H4 (cell line): Measurements from ENCODE around the gene SALL3. TPM values are rescaled to one million over a fixed set of nuclear protein-coding genes. Genes with fewer than 3 reads are reported as not detected.

ENCODE experiments used
- DNase-seq: peaks from one replicate; pipeline ENCODE4 v3.0.0-alpha.2; 2015; ENCODE audit warnings: low spot score
- total RNA-seq: library from RNA; depleted of rRNA; stranded (reverse); fragments of >200 nt; shearing (Covaris generic); gene quantifications from 2 replicates; pipeline ENCODE4 v1.2.3, GENCODE V29; 2014

Gene SALL3
- total RNA-seq, 1 experiment from 2014 or later = 0.08 TPM

- no peak for DNase-seq
These were observed 1.3 kb downstream of the SALL3 start for GRCh38 chr18:78980777-78981380.

- no peak for DNase-seq
These were observed 1.8 kb downstream of the SALL3 start for GRCh38 chr18:78981394-78981831.

DNA sequence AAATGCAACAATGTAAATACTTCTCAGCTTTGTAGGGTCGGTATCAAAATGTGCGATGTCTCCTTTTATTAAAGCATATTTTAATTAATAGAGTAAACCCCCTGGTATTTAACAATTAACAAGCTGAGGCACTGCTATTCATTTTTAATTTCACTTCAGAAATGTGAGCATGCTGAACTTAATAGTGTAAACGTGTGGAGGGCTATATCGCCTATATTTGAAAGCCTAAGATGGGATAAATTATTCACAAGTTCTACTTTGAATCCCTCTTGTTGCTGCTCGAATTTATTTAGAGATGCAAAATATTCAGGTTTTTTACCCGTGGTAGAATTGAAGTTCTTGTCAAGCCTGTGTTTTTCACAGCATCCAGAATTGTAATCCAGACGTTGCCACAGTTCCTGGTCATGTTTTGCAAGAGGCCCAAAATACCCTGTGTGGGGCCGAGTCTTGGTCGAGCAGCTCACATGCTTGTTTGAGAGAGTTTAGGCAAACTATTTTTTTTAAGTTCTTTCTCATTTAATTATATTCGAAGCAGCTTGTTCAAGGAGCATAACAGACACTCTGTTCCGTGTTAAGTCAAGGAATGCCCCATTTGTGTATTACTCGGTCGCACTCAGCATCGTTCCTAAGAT, 2.5 kb downstream of the SALL3 start:
- DNase-seq = no peak

DNA sequence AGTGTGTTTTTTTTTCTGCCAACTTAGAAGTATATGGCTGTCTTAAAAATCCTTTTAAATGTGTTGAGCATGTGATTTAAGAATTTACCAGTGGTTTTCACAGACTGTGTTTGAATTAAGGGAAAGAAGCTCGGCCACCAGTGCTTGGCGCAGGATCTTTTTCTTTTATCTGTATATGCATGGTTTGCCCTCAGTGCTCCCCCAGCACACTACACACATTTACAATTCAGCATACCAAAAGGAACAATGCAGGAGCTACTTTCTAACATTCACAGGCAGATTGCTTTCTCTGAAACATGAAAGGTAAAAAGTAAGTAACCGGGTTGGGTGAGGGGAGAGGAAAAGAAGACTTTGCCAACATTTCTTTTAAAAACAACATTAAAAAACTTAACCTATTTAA, 3.9 kb downstream of the SALL3 start:
- DNase-seq = no peak

GRCh38 chr18:78984941-78985784, 5.5 kb downstream of the SALL3 start:
- DNase-seq = peak; percentile 26

DNA sequence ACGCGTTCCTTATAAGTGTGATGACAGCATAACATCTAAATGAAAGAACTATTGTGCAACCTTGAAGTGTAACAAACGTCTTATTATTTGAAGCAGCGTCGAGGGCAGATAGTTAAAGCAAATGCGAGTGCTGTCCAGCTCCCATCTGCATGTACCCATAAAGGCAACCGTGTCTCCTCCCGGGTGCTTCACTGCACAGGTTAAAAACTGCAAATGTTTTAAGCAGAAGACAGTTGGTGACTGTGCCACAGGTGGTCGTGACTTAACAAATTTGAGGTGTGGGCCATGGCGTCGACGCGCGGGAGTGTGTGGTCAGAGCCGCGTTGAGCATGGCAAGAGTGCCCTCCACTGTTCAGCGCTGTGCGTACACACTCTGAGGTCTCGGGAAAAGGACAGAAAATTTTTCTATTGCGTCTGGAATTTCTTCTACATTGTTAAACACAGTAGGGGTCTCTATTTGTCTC, 6.4 kb downstream of the SALL3 start:
- peak; percentile 54 for DNase-seq

DNA sequence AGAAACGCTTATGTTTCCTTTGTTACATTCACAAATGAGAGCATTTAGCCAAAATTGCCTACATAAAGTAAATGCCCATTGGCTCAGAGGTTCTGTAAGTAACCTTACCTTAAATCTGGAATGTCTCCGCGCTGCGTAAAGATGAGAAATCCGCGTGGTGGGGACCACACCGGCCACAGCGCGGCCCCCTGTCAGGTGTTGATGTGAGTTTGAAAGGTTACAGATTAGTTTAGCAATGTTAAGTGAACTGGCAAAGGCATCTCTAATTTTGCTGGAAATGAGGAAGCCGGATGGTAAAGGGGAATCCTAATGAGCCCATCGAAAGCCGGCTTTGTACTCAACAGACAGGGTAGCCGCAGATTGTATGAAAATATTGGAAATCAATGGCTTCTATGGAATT, 11.8 kb downstream of the SALL3 start:
- no peak for DNase-seq

GRCh38 chr18:78992041-78993011, 12.7 kb downstream of the SALL3 start:
- DNase-seq = no peak

DNA sequence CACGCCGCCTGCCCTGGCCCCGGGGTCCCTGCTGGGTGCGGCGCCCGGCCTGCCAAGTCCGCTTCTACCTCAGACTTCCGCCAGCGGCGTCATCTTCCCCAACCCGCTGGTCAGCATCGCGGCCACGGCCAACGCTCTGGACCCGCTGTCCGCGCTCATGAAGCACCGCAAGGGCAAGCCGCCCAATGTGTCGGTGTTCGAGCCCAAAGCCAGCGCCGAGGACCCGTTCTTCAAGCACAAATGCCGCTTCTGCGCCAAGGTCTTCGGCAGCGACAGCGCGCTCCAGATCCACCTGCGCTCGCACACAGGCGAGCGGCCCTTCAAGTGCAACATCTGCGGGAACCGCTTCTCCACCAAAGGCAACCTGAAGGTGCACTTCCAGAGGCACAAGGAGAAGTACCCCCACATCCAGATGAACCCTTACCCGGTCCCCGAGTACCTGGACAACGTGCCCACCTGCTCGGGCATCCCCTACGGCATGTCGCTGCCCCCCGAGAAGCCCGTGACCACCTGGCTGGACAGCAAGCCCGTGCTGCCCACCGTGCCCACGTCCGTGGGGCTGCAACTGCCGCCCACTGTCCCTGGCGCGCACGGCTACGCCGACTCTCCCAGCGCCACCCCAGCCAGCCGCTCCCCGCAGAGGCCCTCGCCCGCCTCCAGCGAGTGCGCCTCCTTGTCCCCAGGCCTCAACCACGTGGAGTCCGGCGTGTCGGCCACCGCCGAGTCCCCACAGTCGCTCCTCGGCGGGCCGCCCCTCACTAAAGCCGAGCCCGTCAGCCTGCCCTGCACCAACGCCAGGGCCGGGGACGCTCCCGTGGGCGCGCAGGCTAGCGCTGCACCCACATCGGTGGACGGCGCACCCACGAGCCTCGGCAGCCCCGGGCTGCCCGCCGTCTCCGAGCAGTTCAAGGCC, 13.7 kb downstream of the SALL3 start:
- DNase-seq = no peak

DNA sequence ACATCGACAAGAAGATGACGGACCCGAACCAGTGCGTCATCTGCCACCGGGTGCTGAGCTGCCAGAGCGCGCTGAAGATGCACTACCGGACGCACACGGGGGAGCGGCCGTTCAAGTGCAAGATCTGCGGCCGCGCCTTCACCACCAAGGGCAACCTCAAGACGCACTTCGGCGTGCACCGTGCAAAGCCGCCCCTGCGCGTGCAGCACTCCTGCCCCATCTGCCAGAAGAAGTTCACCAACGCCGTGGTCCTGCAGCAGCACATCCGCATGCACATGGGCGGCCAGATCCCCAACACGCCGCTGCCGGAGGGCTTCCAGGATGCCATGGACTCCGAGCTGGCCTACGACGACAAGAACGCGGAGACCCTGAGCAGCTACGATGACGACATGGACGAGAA, 14.4 kb downstream of the SALL3 start:
- no peak for DNase-seq

DNA sequence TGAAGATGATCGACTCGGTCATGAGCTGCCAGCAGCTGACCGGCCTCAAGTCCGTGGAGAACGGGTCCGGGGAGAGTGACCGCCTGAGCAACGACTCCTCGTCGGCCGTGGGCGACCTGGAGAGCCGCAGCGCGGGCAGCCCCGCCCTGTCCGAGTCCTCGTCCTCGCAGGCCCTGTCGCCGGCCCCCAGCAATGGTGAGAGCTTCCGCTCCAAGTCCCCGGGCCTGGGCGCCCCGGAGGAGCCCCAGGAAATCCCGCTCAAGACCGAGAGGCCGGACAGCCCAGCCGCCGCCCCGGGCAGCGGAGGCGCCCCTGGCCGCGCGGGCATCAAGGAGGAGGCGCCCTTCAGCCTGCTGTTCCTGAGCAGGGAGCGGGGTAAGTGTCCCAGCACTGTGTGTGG, 14.9 kb downstream of the SALL3 start:
- no peak for DNase-seq

DNA sequence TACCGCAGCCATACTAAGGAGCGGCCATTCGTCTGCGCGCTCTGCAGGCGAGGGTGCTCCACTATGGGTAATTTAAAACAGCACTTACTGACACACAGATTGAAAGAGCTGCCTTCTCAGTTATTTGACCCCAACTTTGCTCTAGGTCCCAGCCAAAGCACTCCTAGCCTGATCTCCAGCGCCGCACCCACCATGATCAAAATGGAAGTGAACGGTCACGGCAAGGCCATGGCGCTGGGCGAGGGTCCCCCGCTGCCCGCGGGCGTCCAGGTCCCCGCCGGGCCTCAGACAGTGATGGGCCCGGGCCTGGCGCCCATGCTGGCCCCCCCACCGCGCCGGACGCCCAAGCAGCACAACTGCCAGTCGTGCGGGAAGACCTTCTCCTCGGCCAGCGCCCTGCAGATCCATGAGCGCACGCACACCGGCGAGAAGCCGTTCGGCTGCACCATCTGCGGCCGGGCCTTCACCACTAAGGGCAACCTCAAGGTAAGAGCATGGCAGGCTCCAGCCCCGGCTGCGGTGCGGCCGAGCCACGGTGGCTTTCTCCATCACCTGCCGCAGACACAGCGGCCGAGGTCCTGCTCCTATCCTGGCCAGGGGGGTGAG, 15.5 kb downstream of the SALL3 start:
- no peak for DNase-seq

- DNase-seq = no peak
These were observed 16.2 kb downstream of the SALL3 start for GRCh38 chr18:78995740-78996395.

DNA sequence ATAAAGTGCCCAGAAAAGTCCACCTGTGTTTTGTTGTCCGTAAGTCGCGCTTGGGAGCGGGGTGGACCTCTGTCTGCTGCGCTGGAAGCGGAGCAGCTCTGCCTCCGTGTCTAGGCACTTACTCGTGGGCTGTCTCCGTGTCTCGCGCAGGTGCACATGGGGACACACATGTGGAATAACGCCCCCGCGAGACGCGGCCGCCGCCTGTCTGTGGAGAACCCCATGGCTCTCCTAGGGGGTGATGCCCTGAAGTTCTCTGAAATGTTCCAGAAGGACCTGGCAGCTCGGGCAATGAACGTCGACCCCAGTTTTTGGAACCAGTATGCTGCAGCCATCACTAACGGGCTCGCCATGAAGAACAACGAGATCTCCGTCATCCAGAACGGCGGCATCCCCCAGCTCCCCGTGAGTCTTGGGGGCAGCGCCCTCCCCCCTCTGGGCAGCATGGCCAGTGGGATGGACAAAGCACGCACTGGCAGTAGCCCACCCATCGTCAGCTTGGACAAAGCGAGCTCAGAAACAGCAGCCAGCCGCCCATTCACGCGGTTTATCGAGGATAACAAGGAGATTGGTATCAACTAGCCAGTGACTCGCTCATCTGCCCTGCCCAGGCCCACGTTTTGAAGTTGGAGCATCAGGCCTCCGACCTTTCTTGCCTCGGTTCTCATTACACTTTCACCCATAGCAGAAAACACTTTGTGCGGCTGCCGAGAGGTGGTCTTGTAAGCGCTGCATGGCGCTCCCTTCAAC, 17.3 kb downstream of the SALL3 start:
- DNase-seq = no peak

DNA sequence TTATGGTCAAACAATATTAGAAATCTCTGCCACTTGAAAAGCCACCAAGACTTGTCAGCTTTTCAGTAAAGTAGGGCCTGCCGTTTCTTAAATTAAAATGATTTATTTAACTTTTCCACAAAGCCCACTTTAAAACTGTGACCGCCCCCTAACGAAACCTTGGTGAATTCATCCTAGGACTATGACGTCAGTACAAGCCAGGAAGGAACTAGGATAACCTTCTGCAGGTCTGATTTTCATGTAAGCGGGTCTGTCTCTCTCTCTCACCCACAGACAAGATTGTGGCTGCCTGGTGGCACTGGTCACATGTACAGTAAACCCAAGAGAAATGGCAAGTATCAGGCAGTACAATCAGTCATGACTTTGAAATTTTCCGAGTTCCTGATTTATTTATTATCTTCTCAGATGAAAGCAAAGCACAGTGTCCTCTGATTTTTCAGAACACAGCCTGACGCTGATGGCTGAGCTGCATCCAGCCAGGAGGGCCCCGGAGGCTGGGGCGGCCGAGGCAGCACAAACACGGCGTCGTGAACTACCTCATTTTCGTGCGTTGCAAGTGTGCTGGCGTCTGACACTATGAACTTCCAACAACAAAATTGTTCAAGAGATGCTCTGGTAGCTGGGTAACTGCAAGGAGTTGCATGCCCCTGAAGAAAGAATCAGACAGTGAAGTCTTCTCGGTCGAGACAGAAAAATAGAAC, 18.9 kb downstream of the SALL3 start:
- DNase-seq = peak; percentile 27

GRCh38 chr18:78999939-79000338, 20.3 kb downstream of the SALL3 start:
- DNase-seq = no peak

DNA sequence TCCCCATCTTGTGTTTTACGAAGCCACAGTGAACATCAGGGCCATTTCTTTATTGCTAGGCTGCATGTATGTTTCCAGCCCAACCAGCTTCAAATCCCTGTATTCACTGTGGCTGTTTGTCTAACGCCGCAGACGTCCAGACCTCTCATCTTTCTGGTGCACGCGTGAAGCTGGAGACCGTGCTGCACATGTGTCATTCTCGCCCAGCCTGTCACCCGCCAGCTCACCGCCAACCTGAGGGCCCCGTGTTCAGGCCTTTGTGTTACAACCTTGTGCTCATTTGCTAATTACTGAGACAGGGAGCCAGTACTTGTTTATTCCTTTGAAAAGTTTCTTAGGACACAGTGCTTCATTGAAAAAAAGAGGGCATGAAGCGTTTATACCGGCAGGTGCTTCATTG, 21.4 kb downstream of the SALL3 start:
- no peak for DNase-seq

GRCh38 chr18:79005653-79006052, 26.0 kb downstream of the SALL3 start:
- DNase-seq = no peak
